DOHH2 (cell line): ENCODE measurements around the gene SPATC1L.

Experiments
- H3F3A ChIP-seq: fragments of 200-600 bp; sonication (generic), shearing (Covaris generic); 2 replicates; pipeline ENCODE4 v1.6.0; 2016; ENCODE audit warnings: antibody characterized with exemption, mild to moderate bottlenecking; ENCODE audit not compliant: control insufficient read depth, insufficient read depth
- H3K27ac ChIP-seq: fragments of 200-600 bp; sonication (generic); 2 replicates; pipeline ENCODE4 v1.5.1; 2014; ENCODE audit warnings: low read depth, mild to moderate bottlenecking, low read length, moderate library complexity
- H3K27me3 ChIP-seq: fragments of 200-600 bp; sonication (generic); 2 replicates; pipeline ENCODE4 v1.6.1; 2014; ENCODE audit warnings: mild to moderate bottlenecking, low read length, mixed read lengths; ENCODE audit not compliant: control insufficient read depth
- H3K36me3 ChIP-seq: fragments of 200-600 bp; sonication (generic); 2 replicates; pipeline ENCODE4 v1.6.1; 2014; ENCODE audit warnings: mild to moderate bottlenecking, low read length, moderate library complexity, mixed read lengths; ENCODE audit not compliant: control insufficient read depth
- H3K4me1 ChIP-seq: fragments of 200-600 bp; sonication (generic); 2 replicates; pipeline ENCODE4 v1.6.1; 2014; ENCODE audit warnings: mild to moderate bottlenecking, low read length, mixed read lengths; ENCODE audit not compliant: control insufficient read depth
- H3K4me2 ChIP-seq: fragments of 200-600 bp; sonication (generic); 2 replicates; pipeline ENCODE4 v1.6.0; 2014; ENCODE audit warnings: mild to moderate bottlenecking, low read length, moderate library complexity
- H3K4me3 ChIP-seq: fragments of 200-600 bp; sonication (generic); 2 replicates; pipeline ENCODE4 v1.5.1; 2014; ENCODE audit warnings: mild to moderate bottlenecking, low read length, mixed read lengths
- H3K79me2 ChIP-seq: fragments of 200-600 bp; sonication (generic); 2 replicates; pipeline ENCODE4 v1.6.1; 2014; ENCODE audit warnings: mild to moderate bottlenecking, low read length, mixed read lengths; ENCODE audit not compliant: control insufficient read depth
- H3K9me2 ChIP-seq: fragments of 200-600 bp; sonication (generic); replicated peaks from 2 replicates; pipeline ENCODE4 v1.6.1; 2014; ENCODE audit warnings: mild to moderate bottlenecking, low read length, mixed read lengths; ENCODE audit not compliant: control insufficient read depth
- H3K9me3 ChIP-seq: fragments of 200-600 bp; sonication (generic); 2 replicates; pipeline ENCODE4 v1.6.1; 2014; ENCODE audit warnings: antibody characterized with exemption, low read length, mixed read lengths; ENCODE audit not compliant: control insufficient read depth, insufficient read depth
- H4K20me1 ChIP-seq: fragments of 200-600 bp; sonication (generic); 2 replicates; pipeline ENCODE4 v1.6.0; 2014; ENCODE audit warnings: low read depth, mild to moderate bottlenecking, antibody characterized with exemption, low read length, moderate library complexity; ENCODE audit not compliant: control insufficient read depth, insufficient read depth
- EZH2phosphoT487 ChIP-seq: fragments of 200-600 bp; sonication (generic); IDR thresholded peaks from 2 replicates; pipeline ENCODE4 v1.6.1; 2017; ENCODE audit warnings: borderline replicate concordance, mild to moderate bottlenecking, antibody characterized with exemption, low read length, moderate library complexity, mixed read lengths
- TF ChIP-seq, protein P1 (sequence below): fragments of 200-600 bp; sonication (generic); IDR thresholded peaks from one replicate; pipeline ENCODE4 v1.5.1; 2014; ENCODE audit warnings: antibody characterized with exemption, mild to moderate bottlenecking, low read depth, low read length; ENCODE audit not compliant: poor library complexity, severe bottlenecking

SPATC1L gene

DNA sequence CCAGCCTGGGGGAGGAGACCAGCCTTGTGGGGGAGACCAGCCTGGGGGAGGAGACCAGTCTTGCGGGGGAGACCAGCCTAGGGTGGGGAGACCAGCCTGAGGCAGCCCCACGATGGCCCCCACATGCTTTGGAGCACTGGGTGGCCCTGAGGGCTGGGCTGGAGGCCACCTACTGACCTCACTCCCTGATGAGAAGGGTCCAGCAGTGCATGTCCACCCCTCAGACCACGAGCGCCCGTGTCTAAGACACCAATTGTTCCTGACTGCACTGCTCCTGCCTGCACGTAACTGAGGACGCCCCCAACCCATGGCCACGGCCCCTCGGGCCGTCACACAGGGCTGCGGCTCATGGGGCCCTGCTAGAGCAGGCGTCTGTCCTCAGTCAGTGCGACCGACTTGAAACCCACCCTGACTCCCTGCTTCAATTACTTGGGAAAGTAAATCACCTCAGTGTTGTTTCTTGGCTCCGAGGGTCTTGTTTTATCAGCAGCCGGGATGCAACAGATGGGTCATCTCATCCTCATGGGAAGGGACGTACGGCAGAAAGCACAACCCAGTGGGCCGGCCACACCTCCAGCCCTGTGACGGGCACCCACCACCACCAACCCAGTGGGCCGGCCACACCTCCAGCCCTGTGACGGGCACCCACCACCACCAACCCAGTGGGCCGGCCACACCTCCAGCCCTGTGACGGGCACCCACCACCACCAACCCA, at the start of gene SPATC1L:
SPATC1L (minus strand) TSS at position 550 of the 715 bp plus-strand sequence. CDS start 1,643 bp downstream, outside the sequence.
- Histone ChIP-seq H3K4me2 (peak within 1 kb of the TSS; percentile 100), H3F3A (peaks cover 8% of the 10 kb centered on the region; the same call in 1 of the 2 replicates), H3K27me3 (no peaks in the 10 kb centered on the region), H4K20me1 (no peaks in the 10 kb centered on the region), H3K4me3 (peak within 1 kb of the TSS; percentile 94), H3K36me3 (peaks cover 8% of the 10 kb centered on the region), H3K9me2 (no peaks in the 10 kb centered on the region), H3K79me2 (no peaks in the 10 kb centered on the region), H3K27ac (peak within 1 kb of the TSS; percentile 64), H3K4me1 (peaks cover 23% of the 10 kb centered on the region), H3K9me3 (no peaks in the 10 kb centered on the region)
- TF ChIP-seq EZH2phosphoT487: no peak
- TF ChIP-seq, protein P1, sequence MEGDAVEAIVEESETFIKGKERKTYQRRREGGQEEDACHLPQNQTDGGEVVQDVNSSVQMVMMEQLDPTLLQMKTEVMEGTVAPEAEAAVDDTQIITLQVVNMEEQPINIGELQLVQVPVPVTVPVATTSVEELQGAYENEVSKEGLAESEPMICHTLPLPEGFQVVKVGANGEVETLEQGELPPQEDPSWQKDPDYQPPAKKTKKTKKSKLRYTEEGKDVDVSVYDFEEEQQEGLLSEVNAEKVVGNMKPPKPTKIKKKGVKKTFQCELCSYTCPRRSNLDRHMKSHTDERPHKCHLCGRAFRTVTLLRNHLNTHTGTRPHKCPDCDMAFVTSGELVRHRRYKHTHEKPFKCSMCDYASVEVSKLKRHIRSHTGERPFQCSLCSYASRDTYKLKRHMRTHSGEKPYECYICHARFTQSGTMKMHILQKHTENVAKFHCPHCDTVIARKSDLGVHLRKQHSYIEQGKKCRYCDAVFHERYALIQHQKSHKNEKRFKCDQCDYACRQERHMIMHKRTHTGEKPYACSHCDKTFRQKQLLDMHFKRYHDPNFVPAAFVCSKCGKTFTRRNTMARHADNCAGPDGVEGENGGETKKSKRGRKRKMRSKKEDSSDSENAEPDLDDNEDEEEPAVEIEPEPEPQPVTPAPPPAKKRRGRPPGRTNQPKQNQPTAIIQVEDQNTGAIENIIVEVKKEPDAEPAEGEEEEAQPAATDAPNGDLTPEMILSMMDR: no peak

DNA sequence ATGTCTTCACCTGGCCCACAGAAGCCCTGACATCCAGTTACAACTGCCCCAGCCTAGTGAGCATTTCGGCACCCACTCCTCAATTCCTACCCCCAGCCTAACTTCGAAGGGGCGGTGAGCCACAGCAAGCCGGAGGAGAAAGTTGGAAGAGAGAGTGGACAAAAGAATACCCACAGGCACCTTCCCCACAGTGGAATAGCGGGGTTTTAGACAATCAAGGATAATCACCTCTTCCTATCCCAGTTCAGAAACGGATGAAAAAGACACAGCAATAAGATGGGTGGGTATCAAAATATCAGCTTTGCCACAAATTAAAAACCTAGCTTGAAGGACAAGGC, 45.6 kb upstream of the SPATC1L start:
- H3K9me2 ChIP-seq: no peaks in the 10 kb centered on the region
- 0 out of 2 replicates have a peak, but pooled peaks cover 6% of the 10 kb centered on the region for H3F3A ChIP-seq

DNA sequence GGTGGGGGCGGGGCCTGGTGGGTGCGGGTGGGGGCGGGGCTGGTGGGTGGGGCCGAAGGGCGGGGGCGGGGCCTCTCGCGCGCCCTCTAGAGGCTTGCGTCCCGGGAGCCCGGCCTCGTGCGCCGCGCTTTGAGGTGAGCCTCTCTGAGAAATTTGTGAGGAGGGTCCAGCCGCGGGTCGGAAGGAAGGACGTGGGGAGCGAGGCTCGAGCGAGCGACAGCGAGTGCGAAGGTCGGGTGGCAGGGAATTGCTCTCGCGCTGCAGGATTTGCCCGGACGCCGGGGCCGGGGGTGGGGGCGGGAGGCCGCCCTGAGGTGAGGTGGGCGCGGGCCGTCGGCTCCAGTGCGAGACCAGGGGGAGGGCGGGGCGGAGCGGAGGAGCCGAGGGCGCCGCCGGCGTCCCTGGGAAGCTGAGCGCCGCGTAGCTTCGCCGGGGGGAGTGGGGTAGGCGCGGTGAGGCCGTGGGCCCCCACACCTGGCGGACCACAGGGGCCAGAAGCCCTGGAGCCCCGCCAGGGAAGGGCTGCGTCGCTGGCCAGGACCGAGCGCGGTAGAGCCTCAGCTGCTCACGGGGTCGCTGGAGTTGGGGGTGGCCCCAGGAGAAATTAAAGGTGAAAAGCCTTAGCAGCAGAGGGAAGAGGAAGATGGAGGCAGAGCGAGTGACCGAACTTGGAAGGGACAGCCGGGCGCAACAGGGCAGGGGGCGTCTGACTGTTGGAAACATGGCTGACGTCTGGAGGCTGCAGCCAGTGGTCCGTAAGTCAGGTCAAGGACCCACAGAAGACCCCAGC, 45.1 kb upstream of the SPATC1L start:
- TF ChIP-seq EZH2phosphoT487: no peak
- TF ChIP-seq, protein P1: peak; percentile 53
- peaks cover 77% of the 10 kb centered on the region for H3K79me2 ChIP-seq
- H3K4me2 ChIP-seq: peak overlapping the region; percentile 93
- H4K20me1 ChIP-seq: peaks cover 9% of the 10 kb centered on the region
- peak overlapping the region; percentile 84 for H3K4me3 ChIP-seq
- H3K27me3 ChIP-seq: no peaks in the 10 kb centered on the region
- no peaks in the 10 kb centered on the region for H3K9me3 ChIP-seq
- H3K27ac ChIP-seq: peak overlapping the region; percentile 55
- no peaks in the 10 kb centered on the region for H3K9me2 ChIP-seq
- 0 out of 2 replicates have a peak, but pooled peaks cover 6% of the 10 kb centered on the region for H3F3A ChIP-seq
- H3K4me1 ChIP-seq: peaks cover 37% of the 10 kb centered on the region
- peaks cover 80% of the 10 kb centered on the region for H3K36me3 ChIP-seq

More for the DNA sequence above, 45.6 kb upstream of the SPATC1L start:
- Histone ChIP-seq H3K27me3 (no peaks in the 10 kb centered on the region), H4K20me1 (peaks cover 9% of the 10 kb centered on the region), H3K4me1 (peaks cover 37% of the 10 kb centered on the region), H3K79me2 (peaks cover 75% of the 10 kb centered on the region), H3K4me3 (peak overlapping the region; percentile 84), H3K9me3 (no peaks in the 10 kb centered on the region), H3K36me3 (peaks cover 80% of the 10 kb centered on the region), H3K27ac (no peak overlapping the region), H3K4me2 (peak overlapping the region; percentile 93)
- TF ChIP-seq, protein P1: no peak
- no peak for TF ChIP-seq EZH2phosphoT487
